ENCODE results near the gene SMTN.
"Not testable (repeated sequence)": the region's sequence is repeated elsewhere in the genome, so short reads cannot be mapped to it uniquely, and the experiment has no call there.

The SMTN gene

DNA sequence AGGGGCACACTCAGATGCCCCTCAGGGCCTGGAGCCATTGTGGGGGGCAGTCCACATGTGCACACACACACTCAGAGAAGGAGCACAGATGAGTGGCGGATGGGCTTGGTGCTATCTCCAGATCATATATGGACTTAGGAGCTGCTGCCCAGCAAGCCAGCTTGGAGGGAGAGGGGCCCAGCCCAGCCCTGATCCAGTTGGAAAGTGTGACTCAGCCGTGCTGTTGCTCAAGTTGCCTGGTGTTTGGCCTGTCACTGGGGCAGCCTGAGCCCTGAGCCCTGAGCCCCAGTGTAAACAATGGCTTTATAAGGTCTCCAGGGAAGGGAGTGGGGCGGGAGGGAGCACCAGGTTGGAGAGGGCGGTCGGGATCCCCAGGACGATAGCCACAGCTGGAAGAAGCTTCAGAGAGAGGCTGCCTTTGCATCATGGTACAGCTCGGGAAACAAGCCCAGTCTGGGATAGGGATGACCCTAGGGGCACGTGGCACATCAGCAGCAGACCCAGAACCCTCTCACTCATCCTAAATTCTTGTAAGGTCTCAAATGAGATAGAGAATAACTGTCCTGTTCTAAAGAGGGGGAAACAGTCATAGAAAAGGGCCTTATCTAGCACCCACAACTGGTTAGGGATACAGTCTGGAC lies 21.4 kb downstream of the SMTN start:
- H3K4me3 ChIP-seq (ENCODE audit: low read length): no peak overlapping the region
- no peak overlapping the region for H3K9ac ChIP-seq (ENCODE audit: low read length)
- peaks cover 34% of the 10 kb centered on the region for H3K27me3 ChIP-seq (ENCODE audit: control insufficient read depth, insufficient read depth, low read length)
- no peaks in the 10 kb centered on the region for H3K36me3 ChIP-seq (ENCODE audit: control insufficient read depth, low read depth, low read length)
- no peak overlapping the region for H3K27ac ChIP-seq (ENCODE audit: low read length)
- H3K4me1 ChIP-seq (ENCODE audit: control insufficient read depth, low read depth, low read length): peaks cover 17% of the 10 kb centered on the region
- no peaks in the 10 kb centered on the region for H3K9me3 ChIP-seq (ENCODE audit: control insufficient read depth, low read depth, low read length)

DNA sequence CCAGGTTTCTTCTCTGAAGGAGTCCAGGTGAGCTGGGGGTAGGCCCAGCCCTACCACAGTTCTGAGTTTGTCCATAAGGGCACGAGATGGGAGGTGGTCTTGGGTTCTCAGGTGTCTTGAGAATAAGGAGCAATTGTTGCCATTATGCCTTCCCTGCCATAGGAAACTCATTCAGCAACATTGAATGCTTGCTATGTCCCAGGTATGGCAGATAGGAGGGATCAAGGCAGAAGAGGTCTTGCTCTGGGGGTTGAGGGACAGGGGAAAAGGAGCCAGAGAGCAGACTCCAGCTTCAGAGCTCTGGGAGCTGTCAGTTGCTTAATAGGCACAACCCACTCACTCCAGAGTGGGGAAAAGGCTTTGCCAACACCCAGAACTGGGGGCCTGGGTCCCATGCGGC lies 22.0 kb downstream of the SMTN start:
- H3K4me3 ChIP-seq (ENCODE audit: low read length): no peak overlapping the region
- no peak overlapping the region for H3K27ac ChIP-seq (ENCODE audit: low read length)
- peaks cover 15% of the 10 kb centered on the region for H3K4me1 ChIP-seq (ENCODE audit: control insufficient read depth, low read depth, low read length)
- H3K27me3 ChIP-seq (ENCODE audit: control insufficient read depth, insufficient read depth, low read length): peaks cover 34% of the 10 kb centered on the region
- H3K36me3 ChIP-seq (ENCODE audit: control insufficient read depth, low read depth, low read length): no peaks in the 10 kb centered on the region
- no peak overlapping the region for H3K9ac ChIP-seq (ENCODE audit: low read length)
- H3K9me3 ChIP-seq (ENCODE audit: control insufficient read depth, low read depth, low read length): no peaks in the 10 kb centered on the region

DNA sequence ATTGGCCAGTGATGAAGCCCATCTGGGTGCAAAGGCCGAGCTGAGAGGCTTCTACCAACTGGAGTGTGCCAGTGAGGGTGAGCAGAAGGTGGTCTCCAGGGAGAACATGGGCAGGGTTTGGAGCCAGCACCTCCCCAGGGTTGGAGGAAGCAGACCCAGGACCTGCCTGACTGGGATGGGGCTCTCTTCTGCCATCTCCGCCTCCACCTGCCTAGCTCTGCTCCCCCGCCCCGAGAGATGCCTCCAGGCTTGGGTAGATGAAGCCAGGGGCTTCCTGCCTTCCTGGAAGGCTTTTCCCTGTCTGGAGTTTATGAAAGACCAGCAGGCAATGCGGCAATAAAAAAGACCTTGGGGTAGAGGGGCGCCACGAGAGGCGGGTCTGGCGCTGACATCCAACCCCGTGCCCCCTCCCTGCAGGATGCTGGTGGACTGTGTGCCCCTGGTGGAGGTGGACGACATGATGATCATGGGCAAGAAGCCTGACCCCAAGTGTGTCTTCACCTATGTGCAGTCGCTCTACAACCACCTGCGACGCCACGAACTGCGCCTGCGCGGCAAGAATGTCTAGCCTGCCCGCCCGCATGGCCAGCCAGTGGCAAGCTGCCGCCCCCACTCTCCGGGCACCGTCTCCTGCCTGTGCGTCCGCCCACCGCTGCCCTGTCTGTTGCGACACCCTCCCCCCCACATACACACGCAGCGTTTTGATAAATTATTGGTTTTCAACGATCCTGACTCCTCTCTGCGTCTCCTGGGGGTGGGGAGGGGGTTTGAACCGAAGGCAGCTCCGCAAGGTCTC lies 23.0 kb downstream of the SMTN start:
- no peaks in the 10 kb centered on the region for H3K36me3 ChIP-seq (ENCODE audit: control insufficient read depth, low read depth, low read length)
- peaks cover 34% of the 10 kb centered on the region for H3K27me3 ChIP-seq (ENCODE audit: control insufficient read depth, insufficient read depth, low read length)
- H3K9ac ChIP-seq (ENCODE audit: low read length): no peak overlapping the region
- H3K9me3 ChIP-seq (ENCODE audit: control insufficient read depth, low read depth, low read length): no peaks in the 10 kb centered on the region
- no peak overlapping the region for H3K4me3 ChIP-seq (ENCODE audit: low read length)
- H3K4me1 ChIP-seq (ENCODE audit: control insufficient read depth, low read depth, low read length): peaks cover 11% of the 10 kb centered on the region
- no peak overlapping the region for H3K27ac ChIP-seq (ENCODE audit: low read length)

- Histone ChIP-seq H3K4me3 (ENCODE audit: low read length) (peak overlapping the region; percentile 27), H3K9me3 (ENCODE audit: control insufficient read depth, low read depth, low read length) (no peaks in the 10 kb centered on the region), H3K36me3 (ENCODE audit: control insufficient read depth, low read depth, low read length) (no peaks in the 10 kb centered on the region), H3K27ac (ENCODE audit: low read length) (no peak overlapping the region), H3K27me3 (ENCODE audit: control insufficient read depth, insufficient read depth, low read length) (peaks cover 34% of the 10 kb centered on the region), H3K4me1 (ENCODE audit: control insufficient read depth, low read depth, low read length) (peaks cover 11% of the 10 kb centered on the region), H3K9ac (ENCODE audit: low read length) (no peak overlapping the region)
Observed at GRCh38 chr22:31104869-31105268, 23.8 kb downstream of the SMTN start.

GRCh38 chr22:31105282-31105929 lies 24.3 kb downstream of the SMTN start:
- Histone ChIP-seq H3K9me3 (ENCODE audit: control insufficient read depth, low read depth, low read length) (no peaks in the 10 kb centered on the region), H3K27me3 (ENCODE audit: control insufficient read depth, insufficient read depth, low read length) (peaks cover 34% of the 10 kb centered on the region), H3K27ac (ENCODE audit: low read length) (no peak overlapping the region), H3K4me1 (ENCODE audit: control insufficient read depth, low read depth, low read length) (peaks cover 11% of the 10 kb centered on the region), H3K4me3 (ENCODE audit: low read length) (peak overlapping the region; percentile 27), H3K9ac (ENCODE audit: low read length) (no peak overlapping the region), H3K36me3 (ENCODE audit: control insufficient read depth, low read depth, low read length) (no peaks in the 10 kb centered on the region)

DNA sequence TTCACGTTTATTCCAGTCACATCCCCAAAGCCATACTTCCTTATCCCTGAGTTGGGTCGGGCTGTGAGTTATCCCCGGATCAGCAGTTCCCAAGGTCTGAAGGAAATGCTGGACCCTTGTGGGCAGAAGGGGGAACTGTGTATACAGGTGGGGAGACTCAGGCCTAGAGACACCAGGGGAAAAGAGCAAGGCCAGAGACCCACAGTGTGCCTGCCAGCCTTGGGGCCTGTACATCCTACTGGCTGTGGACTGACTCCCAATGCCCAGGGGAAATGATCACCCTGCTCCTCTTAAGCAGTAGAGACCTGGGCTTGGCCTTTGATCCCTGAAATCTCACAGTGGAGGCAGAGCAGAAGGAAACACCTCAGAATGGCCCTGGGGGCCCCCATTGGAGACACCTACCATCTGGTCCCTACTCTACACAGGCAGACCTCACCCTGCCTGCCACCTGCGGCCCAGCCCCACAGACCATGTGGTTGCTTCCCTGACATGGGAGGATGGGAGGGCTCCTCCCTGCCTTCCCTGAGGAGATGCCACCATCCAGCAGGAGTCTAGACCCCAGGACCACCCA lies 25.0 kb downstream of the SMTN start:
- Histone ChIP-seq H3K27ac (ENCODE audit: low read length) (no peak overlapping the region), H3K36me3 (ENCODE audit: control insufficient read depth, low read depth, low read length) (no peaks in the 10 kb centered on the region), H3K4me1 (ENCODE audit: control insufficient read depth, low read depth, low read length) (peaks cover 11% of the 10 kb centered on the region), H3K9ac (ENCODE audit: low read length) (no peak overlapping the region), H3K27me3 (ENCODE audit: control insufficient read depth, insufficient read depth, low read length) (peaks cover 34% of the 10 kb centered on the region), H3K9me3 (ENCODE audit: control insufficient read depth, low read depth, low read length) (no peaks in the 10 kb centered on the region), H3K4me3 (ENCODE audit: low read length) (no peak overlapping the region)

GRCh38 chr22:31106731-31107177 lies 25.6 kb downstream of the SMTN start:
- no peak overlapping the region for H3K27ac ChIP-seq (ENCODE audit: low read length)
- H3K36me3 ChIP-seq (ENCODE audit: control insufficient read depth, low read depth, low read length): no peaks in the 10 kb centered on the region
- H3K9me3 ChIP-seq (ENCODE audit: control insufficient read depth, low read depth, low read length): no peaks in the 10 kb centered on the region
- H3K4me3 ChIP-seq (ENCODE audit: low read length): peak overlapping the region; percentile 68
- peaks cover 34% of the 10 kb centered on the region for H3K27me3 ChIP-seq (ENCODE audit: control insufficient read depth, insufficient read depth, low read length)
- H3K4me1 ChIP-seq (ENCODE audit: control insufficient read depth, low read depth, low read length): peaks cover 11% of the 10 kb centered on the region
- peak overlapping the region; percentile 54 for H3K9ac ChIP-seq (ENCODE audit: low read length)

- Histone ChIP-seq H3K9me3 (ENCODE audit: control insufficient read depth, low read depth, low read length) (no peaks in the 10 kb centered on the region), H3K4me1 (ENCODE audit: control insufficient read depth, low read depth, low read length) (peaks cover 11% of the 10 kb centered on the region), H3K27ac (ENCODE audit: low read length) (no peak within 1 kb of the TSS), H3K9ac (ENCODE audit: low read length) (peak within 1 kb of the TSS; percentile 54), H3K4me3 (ENCODE audit: low read length) (peak within 1 kb of the TSS; percentile 68), H3K36me3 (ENCODE audit: control insufficient read depth, low read depth, low read length) (no peaks in the 10 kb centered on the region), H3K27me3 (ENCODE audit: control insufficient read depth, insufficient read depth, low read length) (peaks cover 34% of the 10 kb centered on the region)
Observed at GRCh38 chr22:31107178-31107893, 26.2 kb downstream of the SMTN start, which contains the start of gene SELENOM. Gene SELENOM, minus strand, starts transcription at chr22:31107568. Its CDS starts 63 bp downstream, at chr22:31107505.

- Histone ChIP-seq H3K4me3 (ENCODE audit: low read length) (peak overlapping the region; percentile 68), H3K9me3 (ENCODE audit: control insufficient read depth, low read depth, low read length) (no peaks in the 10 kb centered on the region), H3K27ac (ENCODE audit: low read length) (no peak overlapping the region), H3K9ac (ENCODE audit: low read length) (peak overlapping the region; percentile 31), H3K27me3 (ENCODE audit: control insufficient read depth, insufficient read depth, low read length) (peaks cover 34% of the 10 kb centered on the region), H3K36me3 (ENCODE audit: control insufficient read depth, low read depth, low read length) (no peaks in the 10 kb centered on the region), H3K4me1 (ENCODE audit: control insufficient read depth, low read depth, low read length) (peaks cover 11% of the 10 kb centered on the region)
Observed at GRCh38 chr22:31107894-31108218, 26.7 kb downstream of the SMTN start.

GRCh38 chr22:31112547-31113091 lies 31.5 kb downstream of the SMTN start:
- H3K27ac ChIP-seq (ENCODE audit: low read length); H3K4me1 ChIP-seq (ENCODE audit: control insufficient read depth, low read depth, low read length); H3K9me3 ChIP-seq (ENCODE audit: control insufficient read depth, low read depth, low read length); H3K27me3 ChIP-seq (ENCODE audit: control insufficient read depth, insufficient read depth, low read length); H3K36me3 ChIP-seq (ENCODE audit: control insufficient read depth, low read depth, low read length); H3K4me3 ChIP-seq (ENCODE audit: low read length); H3K9ac ChIP-seq (ENCODE audit: low read length): not testable (repeated sequence)
